ENCODE results near the gene LRRC47. TPM values are rescaled to one million over a fixed set of nuclear protein-coding genes. Genes with fewer than 3 reads are reported as not detected.

LRRC47 gene
- polyA plus RNA-seq, 1 experiment = 37.1 TPM

GRCh38 chr1:3736131-3736561 is 60.2 kb downstream of the LRRC47 start:
- ChIA-PET CTCF (interaction anchor here (1.4 kb wide), 1 partner anchor 12 kb away, joined by 8 read pairs; no protein-coding TSS in a partner anchor), POLR2A (no interaction called here)
- H3K4me3 ChIP-seq (ENCODE audit: low read depth, low read length) = no peak overlapping the region
- H3K27me3 ChIP-seq (ENCODE audit: control insufficient read depth, insufficient read depth, low read length) = peaks cover 6% of the 10 kb centered on the region
- H3K27ac ChIP-seq (ENCODE audit: low read depth, low read length) = no peak overlapping the region
- no peak for DNase-seq (ENCODE audit: low read depth, low spot score)
- no peaks in the 10 kb centered on the region; the same call in 1 of the 2 replicates for H3K9me3 ChIP-seq (ENCODE audit: control insufficient read depth, insufficient read depth, low read length)
- TF ChIP-seq, protein P1, sequence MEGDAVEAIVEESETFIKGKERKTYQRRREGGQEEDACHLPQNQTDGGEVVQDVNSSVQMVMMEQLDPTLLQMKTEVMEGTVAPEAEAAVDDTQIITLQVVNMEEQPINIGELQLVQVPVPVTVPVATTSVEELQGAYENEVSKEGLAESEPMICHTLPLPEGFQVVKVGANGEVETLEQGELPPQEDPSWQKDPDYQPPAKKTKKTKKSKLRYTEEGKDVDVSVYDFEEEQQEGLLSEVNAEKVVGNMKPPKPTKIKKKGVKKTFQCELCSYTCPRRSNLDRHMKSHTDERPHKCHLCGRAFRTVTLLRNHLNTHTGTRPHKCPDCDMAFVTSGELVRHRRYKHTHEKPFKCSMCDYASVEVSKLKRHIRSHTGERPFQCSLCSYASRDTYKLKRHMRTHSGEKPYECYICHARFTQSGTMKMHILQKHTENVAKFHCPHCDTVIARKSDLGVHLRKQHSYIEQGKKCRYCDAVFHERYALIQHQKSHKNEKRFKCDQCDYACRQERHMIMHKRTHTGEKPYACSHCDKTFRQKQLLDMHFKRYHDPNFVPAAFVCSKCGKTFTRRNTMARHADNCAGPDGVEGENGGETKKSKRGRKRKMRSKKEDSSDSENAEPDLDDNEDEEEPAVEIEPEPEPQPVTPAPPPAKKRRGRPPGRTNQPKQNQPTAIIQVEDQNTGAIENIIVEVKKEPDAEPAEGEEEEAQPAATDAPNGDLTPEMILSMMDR (IDR thresholded peaks at IDR 0.05; ENCODE audit: low read depth, low read length) = no peak

GRCh38 chr1:3735688-3736087 is 60.6 kb downstream of the LRRC47 start:
- no peaks in the 10 kb centered on the region; the same call in 1 of the 2 replicates for H3K9me3 ChIP-seq (ENCODE audit: control insufficient read depth, insufficient read depth, low read length)
- TF ChIP-seq, protein P1 (IDR thresholded peaks at IDR 0.05; ENCODE audit: low read depth, low read length) = no peak
- DNase-seq (ENCODE audit: low read depth, low spot score) = no peak
- peaks cover 6% of the 10 kb centered on the region for H3K27me3 ChIP-seq (ENCODE audit: control insufficient read depth, insufficient read depth, low read length)
- ChIA-PET POLR2A (no interaction called here), CTCF (interaction anchor here (1.4 kb wide), 1 partner anchor 11 kb away, joined by 8 read pairs; no protein-coding TSS in a partner anchor)
- no peak overlapping the region for H3K27ac ChIP-seq (ENCODE audit: low read depth, low read length)
- no peak overlapping the region for H3K4me3 ChIP-seq (ENCODE audit: low read depth, low read length)

GRCh38 chr1:3735027-3735681 is 61.1 kb downstream of the LRRC47 start:
- Histone ChIP-seq H3K27me3 (ENCODE audit: control insufficient read depth, insufficient read depth, low read length) (peaks cover 6% of the 10 kb centered on the region), H3K27ac (ENCODE audit: low read depth, low read length) (no peak overlapping the region), H3K4me3 (ENCODE audit: low read depth, low read length) (no peak overlapping the region), H3K9me3 (ENCODE audit: control insufficient read depth, insufficient read depth, low read length) (no peaks in the 10 kb centered on the region; the same call in 1 of the 2 replicates)
- TF ChIP-seq, protein P1 (IDR thresholded peaks at IDR 0.05; ENCODE audit: low read depth, low read length) = no peak
- no peak for DNase-seq (ENCODE audit: low read depth, low spot score)
- CTCF ChIA-PET = interaction anchor here (1.4 kb wide), 1 partner anchor 11 kb away, joined by 8 read pairs; no protein-coding TSS in a partner anchor
- POLR2A ChIA-PET = no interaction called here

DNA sequence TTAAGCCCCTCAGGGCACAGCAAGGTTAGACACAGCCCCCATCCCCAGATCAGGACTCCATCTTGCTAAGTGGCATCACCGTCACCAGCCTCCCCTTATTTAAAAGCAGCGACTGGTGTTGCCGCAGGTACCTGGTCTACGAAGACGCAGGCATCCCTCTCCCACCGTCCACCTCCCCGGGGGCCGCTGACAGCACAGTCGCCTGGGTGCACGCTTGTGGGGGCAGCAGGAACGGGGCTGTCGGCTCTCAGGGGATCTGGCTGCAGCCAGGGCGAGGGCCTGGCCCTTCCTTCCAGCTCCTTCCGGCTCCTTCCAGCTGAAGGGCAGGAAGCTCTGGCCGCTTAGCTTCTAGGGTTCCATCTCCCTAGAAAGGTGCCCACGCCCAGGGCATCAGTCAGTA is 61.7 kb downstream of the LRRC47 start:
- TF ChIP-seq, protein P1 (IDR thresholded peaks at IDR 0.05; ENCODE audit: low read depth, low read length) = no peak
- H3K27me3 ChIP-seq (ENCODE audit: control insufficient read depth, insufficient read depth, low read length) = peaks cover 6% of the 10 kb centered on the region
- CTCF ChIA-PET = interaction anchor here (2.0 kb wide), 1 partner anchor 10 kb away, joined by 10 read pairs; no protein-coding TSS in a partner anchor
- no peak overlapping the region for H3K4me3 ChIP-seq (ENCODE audit: low read depth, low read length)
- no peaks in the 10 kb centered on the region; the same call in 1 of the 2 replicates for H3K9me3 ChIP-seq (ENCODE audit: control insufficient read depth, insufficient read depth, low read length)
- POLR2A ChIA-PET = no interaction called here
- DNase-seq (ENCODE audit: low read depth, low spot score) = no peak
- H3K27ac ChIP-seq (ENCODE audit: low read depth, low read length) = no peak overlapping the region

DNA sequence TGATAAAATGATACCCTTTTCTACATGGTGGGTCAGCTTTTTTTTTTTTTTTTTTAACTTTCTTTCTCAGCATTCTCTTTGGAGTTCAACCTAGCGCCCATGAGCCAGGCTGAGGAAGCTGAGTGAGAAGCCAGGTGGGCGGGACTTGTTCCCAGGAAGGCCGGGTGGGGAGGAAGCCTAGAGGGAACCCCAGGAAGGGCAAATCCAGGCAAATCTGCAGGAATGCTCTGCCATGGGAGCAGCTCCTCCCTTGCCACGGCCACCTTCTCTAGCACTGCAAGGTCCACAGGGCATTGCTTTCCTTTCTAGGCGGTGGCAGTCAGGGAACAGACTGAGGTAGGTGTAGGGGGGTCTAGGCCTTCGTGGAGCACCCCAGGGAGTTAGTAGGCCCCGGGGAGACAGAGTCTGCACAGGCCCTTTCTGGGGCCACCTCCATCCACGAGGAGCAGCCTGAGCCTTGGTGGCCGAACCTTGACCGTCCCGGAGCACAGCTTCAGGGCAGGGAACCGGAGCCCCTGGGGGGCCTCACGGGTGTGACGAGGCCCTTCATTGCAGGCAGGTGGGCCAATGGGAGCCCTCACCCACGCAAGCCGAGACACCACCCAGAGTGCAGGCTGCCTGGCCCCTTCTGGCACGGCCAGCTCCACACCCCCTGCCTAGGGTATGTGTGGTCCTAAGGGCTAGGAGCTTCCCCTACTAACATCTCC is 62.3 kb downstream of the LRRC47 start:
- Histone ChIP-seq H3K27me3 (ENCODE audit: control insufficient read depth, insufficient read depth, low read length) (peaks cover 6% of the 10 kb centered on the region), H3K9me3 (ENCODE audit: control insufficient read depth, insufficient read depth, low read length) (no peaks in the 10 kb centered on the region; the same call in 1 of the 2 replicates), H3K27ac (ENCODE audit: low read depth, low read length) (no peak overlapping the region), H3K4me3 (ENCODE audit: low read depth, low read length) (no peak overlapping the region)
- ChIA-PET POLR2A (no interaction called here), CTCF (interaction anchor here (2.0 kb wide), 1 partner anchor 10 kb away, joined by 10 read pairs; no protein-coding TSS in a partner anchor)
- TF ChIP-seq, protein P1 (IDR thresholded peaks at IDR 0.05; ENCODE audit: low read depth, low read length) = no peak
- no peak for DNase-seq (ENCODE audit: low read depth, low spot score)

Data from AG04450 (cell line).